ENCODE data around the gene ZNF205. TPM values are rescaled to one million over a fixed set of nuclear protein-coding genes. Genes with fewer than 3 reads are reported as not detected.

Gene ZNF205
- polyA plus RNA-seq, 1 experiment = 3.6 TPM

DNA sequence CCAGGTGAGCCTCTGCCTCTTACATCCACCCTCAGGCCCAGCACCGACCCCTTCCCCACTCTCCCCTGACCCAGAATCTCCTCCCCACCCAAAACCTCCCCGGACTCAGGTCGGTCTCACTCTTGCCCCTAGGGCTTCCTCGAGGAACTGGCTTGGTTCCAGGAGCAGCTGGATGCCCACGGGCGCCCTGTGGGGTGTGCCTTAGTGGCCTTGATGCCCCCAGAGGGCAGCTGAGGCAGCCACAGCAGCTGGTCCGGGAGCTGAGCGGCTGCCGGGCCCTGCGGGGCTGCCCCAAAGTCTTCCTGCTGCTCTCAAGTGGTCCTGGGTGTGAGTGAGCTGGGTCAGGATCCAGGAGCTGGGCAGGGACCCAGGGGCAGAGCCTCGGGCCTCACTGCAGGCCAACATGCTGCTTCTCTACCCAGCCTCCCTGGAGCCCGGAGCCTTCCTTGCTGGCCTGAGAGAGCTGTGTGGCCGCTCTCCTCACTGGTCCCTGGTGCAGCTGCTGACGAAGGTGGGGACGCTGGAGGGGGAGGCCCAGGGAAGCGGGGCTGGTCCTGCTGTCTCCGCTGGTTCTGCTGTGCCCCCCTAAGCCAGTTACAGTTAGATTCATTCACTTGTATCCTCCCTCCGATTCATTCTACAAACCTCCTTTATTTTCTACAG is 32.1 kb downstream of the ZNF205 start:
- Histone ChIP-seq H3K9me3 (ENCODE audit: control insufficient read depth, insufficient read depth, low read length) (no peaks in the 10 kb centered on the region; the same call in 1 of the 2 replicates), H3K27ac (ENCODE audit: low read depth, low read length) (no peak overlapping the region), H3K4me3 (ENCODE audit: low read depth, low read length) (no peak overlapping the region), H3K27me3 (ENCODE audit: control insufficient read depth, insufficient read depth, low read length) (no peaks in the 10 kb centered on the region)
- ChIA-PET POLR2A (interaction anchor here (0.5 to 0.9 kb wide), 2 partner anchors 10 to 1277 kb away, joined by 3 read pairs; partner anchors contain the start of gene ZNF213), CTCF (no interaction called here)
- TF ChIP-seq, protein P1, sequence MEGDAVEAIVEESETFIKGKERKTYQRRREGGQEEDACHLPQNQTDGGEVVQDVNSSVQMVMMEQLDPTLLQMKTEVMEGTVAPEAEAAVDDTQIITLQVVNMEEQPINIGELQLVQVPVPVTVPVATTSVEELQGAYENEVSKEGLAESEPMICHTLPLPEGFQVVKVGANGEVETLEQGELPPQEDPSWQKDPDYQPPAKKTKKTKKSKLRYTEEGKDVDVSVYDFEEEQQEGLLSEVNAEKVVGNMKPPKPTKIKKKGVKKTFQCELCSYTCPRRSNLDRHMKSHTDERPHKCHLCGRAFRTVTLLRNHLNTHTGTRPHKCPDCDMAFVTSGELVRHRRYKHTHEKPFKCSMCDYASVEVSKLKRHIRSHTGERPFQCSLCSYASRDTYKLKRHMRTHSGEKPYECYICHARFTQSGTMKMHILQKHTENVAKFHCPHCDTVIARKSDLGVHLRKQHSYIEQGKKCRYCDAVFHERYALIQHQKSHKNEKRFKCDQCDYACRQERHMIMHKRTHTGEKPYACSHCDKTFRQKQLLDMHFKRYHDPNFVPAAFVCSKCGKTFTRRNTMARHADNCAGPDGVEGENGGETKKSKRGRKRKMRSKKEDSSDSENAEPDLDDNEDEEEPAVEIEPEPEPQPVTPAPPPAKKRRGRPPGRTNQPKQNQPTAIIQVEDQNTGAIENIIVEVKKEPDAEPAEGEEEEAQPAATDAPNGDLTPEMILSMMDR (IDR thresholded peaks at IDR 0.05; ENCODE audit: low read depth, low read length) = no peak
- no peak for DNase-seq (ENCODE audit: low read depth, low spot score)

DNA sequence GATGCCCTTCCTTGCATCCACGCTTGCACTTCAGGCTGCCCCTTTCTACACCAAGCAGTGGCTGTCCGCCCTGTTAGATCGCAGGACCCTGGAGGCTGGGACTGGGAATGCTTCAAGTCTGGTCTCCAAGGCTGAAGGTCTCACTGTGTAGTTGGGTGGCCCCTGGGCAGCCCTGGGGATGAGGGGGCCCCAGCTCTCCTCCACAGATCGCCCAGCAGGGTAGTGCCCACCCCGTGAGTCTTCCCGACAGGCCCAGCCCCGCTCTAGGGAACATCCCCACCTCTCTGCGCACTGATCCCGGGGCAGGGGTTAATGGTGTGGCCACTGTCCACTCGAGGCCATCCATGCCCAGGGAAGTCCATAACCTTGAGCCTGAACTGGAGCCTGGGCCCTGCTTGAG is 32.8 kb downstream of the ZNF205 start:
- H3K4me3 ChIP-seq (ENCODE audit: low read depth, low read length) = no peak overlapping the region
- no peak for DNase-seq (ENCODE audit: low read depth, low spot score)
- H3K27me3 ChIP-seq (ENCODE audit: control insufficient read depth, insufficient read depth, low read length) = no peaks in the 10 kb centered on the region
- TF ChIP-seq, protein P1 (IDR thresholded peaks at IDR 0.05; ENCODE audit: low read depth, low read length) = no peak
- H3K9me3 ChIP-seq (ENCODE audit: control insufficient read depth, insufficient read depth, low read length) = no peaks in the 10 kb centered on the region; the same call in 1 of the 2 replicates
- ChIA-PET CTCF (no interaction called here), POLR2A (interaction anchor here (0.9 kb wide), 1 partner anchor 11 kb away, joined by 3 read pairs; the partner anchor contains the start of gene ZNF213)
- no peak overlapping the region for H3K27ac ChIP-seq (ENCODE audit: low read depth, low read length)

DNA sequence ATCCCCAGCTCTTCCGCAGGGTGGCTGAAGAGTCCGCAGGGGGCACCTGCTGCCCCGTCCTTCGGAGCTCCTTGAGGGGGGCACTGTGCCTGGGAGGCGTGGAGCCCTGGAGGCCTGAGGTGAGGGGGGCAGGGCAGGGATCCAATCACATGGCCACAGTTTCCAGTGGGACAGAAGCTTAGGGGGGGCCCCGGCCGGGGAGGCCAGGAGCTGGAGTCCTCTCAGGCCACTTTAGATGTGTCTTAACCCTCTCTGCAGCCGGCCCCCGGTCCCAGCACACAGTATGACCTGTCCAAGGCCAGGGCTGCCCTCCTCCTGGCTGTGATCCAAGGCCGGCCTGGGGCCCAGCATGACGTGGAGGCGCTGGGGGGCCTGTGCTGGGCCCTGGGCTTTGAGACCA is 33.3 kb downstream of the ZNF205 start:
- ChIA-PET POLR2A (no interaction called here), CTCF (interaction anchor here (0.6 kb wide), 1 partner anchor 11 kb away, joined by 3 read pairs; the partner anchor contains the start of gene ZNF213)
- no peak for DNase-seq (ENCODE audit: low read depth, low spot score)

DNA sequence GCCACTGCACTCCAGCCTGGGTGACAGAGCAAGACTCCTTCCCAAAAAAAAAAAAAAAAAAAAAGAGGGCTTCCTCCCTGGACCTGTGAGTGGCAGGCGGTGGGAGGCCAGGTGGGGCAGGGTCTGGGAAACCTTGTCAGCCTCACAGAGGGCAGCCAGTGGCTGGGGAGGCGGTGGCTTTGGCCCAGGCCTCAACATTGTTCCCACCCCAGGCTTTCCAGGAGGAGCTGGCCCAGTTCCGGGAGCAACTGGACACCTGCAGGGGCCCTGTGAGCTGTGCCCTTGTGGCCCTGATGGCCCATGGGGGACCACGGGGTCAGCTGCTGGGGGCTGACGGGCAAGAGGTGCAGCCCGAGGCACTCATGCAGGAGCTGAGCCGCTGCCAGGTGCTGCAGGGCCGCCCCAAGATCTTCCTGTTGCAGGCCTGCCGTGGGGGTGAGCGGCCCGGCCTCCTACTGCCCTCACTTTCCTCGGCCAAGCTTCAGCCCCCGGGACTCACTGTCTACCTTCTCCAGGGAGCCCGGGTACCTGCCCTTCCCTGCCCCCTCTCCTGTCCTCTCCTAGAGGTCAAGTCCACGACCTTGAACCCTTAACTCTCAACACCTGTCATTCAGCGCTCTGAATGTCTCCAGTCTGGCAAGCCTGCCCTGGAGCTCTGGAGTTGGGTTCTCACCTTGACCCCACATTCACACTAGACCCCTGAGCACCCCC is 34.8 kb downstream of the ZNF205 start:
- Histone ChIP-seq H3K27ac (ENCODE audit: low read depth, low read length) (no peak overlapping the region), H3K9me3 (ENCODE audit: control insufficient read depth, insufficient read depth, low read length) (no peaks in the 10 kb centered on the region; the same call in 1 of the 2 replicates), H3K4me3 (ENCODE audit: low read depth, low read length) (no peak overlapping the region), H3K27me3 (ENCODE audit: control insufficient read depth, insufficient read depth, low read length) (no peaks in the 10 kb centered on the region)
- ChIA-PET CTCF (interaction anchor here (0.9 to 1.3 kb wide), 2 partner anchors 11 to 18 kb away, joined by 3 to 4 read pairs; no protein-coding TSS in a partner anchor), POLR2A (interaction anchor here (4.1 kb wide), 1 partner anchor 12 kb away, joined by 27 read pairs; the partner anchor contains the start of gene ZNF213)
- TF ChIP-seq, protein P1 (IDR thresholded peaks at IDR 0.05; ENCODE audit: low read depth, low read length) = no peak
- DNase-seq (ENCODE audit: low read depth, low spot score) = no peak

More for the DNA sequence above, 33.3 kb downstream of the ZNF205 start:
- Histone ChIP-seq H3K9me3 (ENCODE audit: control insufficient read depth, insufficient read depth, low read length) (no peaks in the 10 kb centered on the region; the same call in 1 of the 2 replicates), H3K4me3 (ENCODE audit: low read depth, low read length) (no peak overlapping the region), H3K27me3 (ENCODE audit: control insufficient read depth, insufficient read depth, low read length) (no peaks in the 10 kb centered on the region), H3K27ac (ENCODE audit: low read depth, low read length) (no peak overlapping the region)
- TF ChIP-seq, protein P1 (IDR thresholded peaks at IDR 0.05; ENCODE audit: low read depth, low read length) = no peak

Data from AG04450 (cell line).